Measurements from ENCODE around the gene QDPR.

DNA sequence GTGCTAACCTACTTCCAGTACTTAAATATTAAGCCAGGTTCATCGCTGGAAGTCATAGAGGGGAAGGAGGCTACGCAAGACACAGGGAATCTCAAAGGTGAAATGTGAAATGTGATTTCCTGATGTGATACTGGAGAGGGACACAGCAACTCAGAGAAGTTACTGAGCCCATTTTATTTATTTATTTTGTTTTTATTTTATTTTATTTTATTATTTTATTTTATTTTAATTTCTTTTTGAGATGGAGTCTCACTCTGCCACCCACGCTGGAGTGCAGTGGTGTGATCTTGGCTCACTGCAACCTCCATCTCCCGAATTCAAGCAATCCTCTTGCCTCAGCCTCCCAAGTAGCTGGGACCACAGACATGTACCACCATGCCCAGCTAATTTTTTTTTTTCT, 22.8 kb upstream of the QDPR start:
- TF ChIP-seq, protein P1, sequence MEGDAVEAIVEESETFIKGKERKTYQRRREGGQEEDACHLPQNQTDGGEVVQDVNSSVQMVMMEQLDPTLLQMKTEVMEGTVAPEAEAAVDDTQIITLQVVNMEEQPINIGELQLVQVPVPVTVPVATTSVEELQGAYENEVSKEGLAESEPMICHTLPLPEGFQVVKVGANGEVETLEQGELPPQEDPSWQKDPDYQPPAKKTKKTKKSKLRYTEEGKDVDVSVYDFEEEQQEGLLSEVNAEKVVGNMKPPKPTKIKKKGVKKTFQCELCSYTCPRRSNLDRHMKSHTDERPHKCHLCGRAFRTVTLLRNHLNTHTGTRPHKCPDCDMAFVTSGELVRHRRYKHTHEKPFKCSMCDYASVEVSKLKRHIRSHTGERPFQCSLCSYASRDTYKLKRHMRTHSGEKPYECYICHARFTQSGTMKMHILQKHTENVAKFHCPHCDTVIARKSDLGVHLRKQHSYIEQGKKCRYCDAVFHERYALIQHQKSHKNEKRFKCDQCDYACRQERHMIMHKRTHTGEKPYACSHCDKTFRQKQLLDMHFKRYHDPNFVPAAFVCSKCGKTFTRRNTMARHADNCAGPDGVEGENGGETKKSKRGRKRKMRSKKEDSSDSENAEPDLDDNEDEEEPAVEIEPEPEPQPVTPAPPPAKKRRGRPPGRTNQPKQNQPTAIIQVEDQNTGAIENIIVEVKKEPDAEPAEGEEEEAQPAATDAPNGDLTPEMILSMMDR (IDR thresholded peaks at IDR 0.05; ENCODE audit: low read length): no peak
- no peak for TF ChIP-seq EZH2 (optimal IDR thresholded peaks at IDR 0.05; ENCODE audit: low read depth, low read length)

All from MM.1S (cell line).